Liver (tissue), 9 donors: ENCODE data around the gene SOX18. TPM values are rescaled to one million over a fixed set of nuclear protein-coding genes. Genes with fewer than 3 reads are reported as not detected.
A peak's percentile ranks its signal among the peaks of the same experiment; 100 is the strongest.

Experiments
- DNase-seq: peaks from one replicate; pipeline ENCODE4 v3.0.0-alpha.2; 2017; ENCODE audit warnings: low spot score
- H3K27ac ChIP-seq, 2 donors: one replicate each; pipeline ENCODE4 v1.7.0; 2013; ENCODE audit warnings: inconsistent platforms in 2 of 2, low read length in 2 of 2, control low read depth in 1 of 2, low read depth in 1 of 2, mild to moderate bottlenecking in 1 of 2
- H3K27me3 ChIP-seq, 4 donors: one replicate each; pipeline versions ENCODE4 v1.6.1 to v1.7.0; 2013; ENCODE audit warnings: low read length in 3 of 4, inconsistent platforms in 1 of 4, mild to moderate bottlenecking in 1 of 4, moderate library complexity in 1 of 4; ENCODE audit not compliant: control insufficient read depth in 4 of 4, insufficient read depth in 4 of 4
- H3K36me3 ChIP-seq, 4 donors: one replicate each; pipeline versions ENCODE4 v1.6.1 to v1.7.0; 2013; ENCODE audit warnings: low read length in 3 of 4, mild to moderate bottlenecking in 3 of 4, low read depth in 1 of 4, moderate library complexity in 1 of 4; ENCODE audit not compliant: control insufficient read depth in 4 of 4, insufficient read depth in 3 of 4
- H3K4me1 ChIP-seq, 4 donors: one replicate each; pipeline versions ENCODE4 v1.6.1 to v1.7.0; 2013; ENCODE audit warnings: low read length in 3 of 4, mild to moderate bottlenecking in 3 of 4, moderate library complexity in 1 of 4; ENCODE audit not compliant: control insufficient read depth in 4 of 4, insufficient read depth in 4 of 4
- H3K4me3 ChIP-seq, 3 donors: one replicate each; pipeline versions ENCODE4 v1.6.1 to v1.7.0; 2013; ENCODE audit warnings: low read length in 3 of 3, control low read depth in 1 of 3, low read depth in 1 of 3, mild to moderate bottlenecking in 1 of 3
- H3K9ac ChIP-seq, 2 donors: one replicate each; pipeline ENCODE4 v1.7.0; 2013; ENCODE audit warnings: low read length in 2 of 2, mild to moderate bottlenecking in 2 of 2, moderate library complexity in 2 of 2, control low read depth in 1 of 2, low read depth in 1 of 2
- H3K9me3 ChIP-seq, 4 donors: one replicate each; pipeline versions ENCODE4 v1.6.1 to v1.7.0; 2013; ENCODE audit warnings: low read length in 3 of 4; ENCODE audit not compliant: control insufficient read depth in 4 of 4
- ATF3 ChIP-seq: IDR thresholded peaks from 2 replicates; pipeline ENCODE4 v1.6.1; 2016; ENCODE audit warnings: antibody characterized with exemption
- EGR1 ChIP-seq, 2 donors: IDR thresholded peaks; 2 replicates each; pipeline ENCODE4 v1.6.1; 2016 to 2018; ENCODE audit warnings: antibody characterized with exemption in 2 of 2, low read depth in 2 of 2
- FOXA1 ChIP-seq: IDR thresholded peaks from 2 replicates; pipeline ENCODE4 v1.6.1; 2016; ENCODE audit warnings: antibody characterized with exemption
- FOXA2 ChIP-seq: IDR thresholded peaks from 2 replicates; pipeline ENCODE4 v1.6.1; 2016; ENCODE audit warnings: antibody characterized with exemption
- GABPA ChIP-seq, 2 donors: IDR thresholded peaks in 1 of 2; conservative IDR thresholded peaks in 1 of 2; 2 replicates each; pipeline ENCODE4 v1.6.1; 2016; ENCODE audit warnings: antibody characterized with exemption in 2 of 2, mild to moderate bottlenecking in 1 of 2, moderate library complexity in 1 of 2
- HNF4A ChIP-seq, 2 donors: conservative IDR thresholded peaks; 2 replicates each; pipeline ENCODE4 v1.6.1; 2016; ENCODE audit warnings: antibody characterized with exemption in 2 of 2, mild to moderate bottlenecking in 2 of 2
- HNF4G ChIP-seq: IDR thresholded peaks from 2 replicates; pipeline ENCODE4 v1.6.1; 2016; ENCODE audit warnings: antibody characterized with exemption
- JUND ChIP-seq, 2 donors: IDR thresholded peaks; 2 replicates each; pipeline ENCODE4 v1.6.1; 2016; ENCODE audit warnings: antibody characterized with exemption in 2 of 2
- NR2F2 ChIP-seq: IDR thresholded peaks from 2 replicates; pipeline ENCODE4 v1.6.1; 2016; ENCODE audit warnings: antibody characterized with exemption
- RAD21 ChIP-seq, 2 donors: IDR thresholded peaks; 2 replicates each; pipeline ENCODE4 v1.6.1; 2016; ENCODE audit warnings: antibody characterized with exemption in 2 of 2, mild to moderate bottlenecking in 2 of 2
- RXRA ChIP-seq, 2 donors: IDR thresholded peaks; 2 replicates each; pipeline ENCODE4 v1.6.1; 2017 to 2018; ENCODE audit warnings: antibody characterized with exemption in 2 of 2, mild to moderate bottlenecking in 1 of 2
- SP1 ChIP-seq: IDR thresholded peaks from 2 replicates; pipeline ENCODE4 v1.6.1; 2018; ENCODE audit warnings: antibody characterized with exemption, mild to moderate bottlenecking
- TAF1 ChIP-seq: conservative IDR thresholded peaks from 2 replicates; pipeline ENCODE4 v1.6.1; 2016; ENCODE audit warnings: antibody characterized with exemption, mild to moderate bottlenecking
- YY1 ChIP-seq: IDR thresholded peaks from 2 replicates; pipeline ENCODE4 v1.6.1; 2016; ENCODE audit warnings: antibody characterized with exemption, mild to moderate bottlenecking
- WGBS: extraction: QIAGEN DNeasy Blood & Tissue Kit; methylation state at CpG from one replicate; pipeline ENCODE4 v1.1.7; 2013; 5-methylcytosine and 5-hydroxymethylcytosine counted together
- polyA plus RNA-seq, 2 donors: library from polyadenylated mRNA; stranded (reverse) in 1 of 2; unstranded in 1 of 2; fragments of 200-250 nt in 1 of 2; fragments of >200 nt in 1 of 2; fragmentation: Nextera tagmentation in 1 of 2; extraction: Ambion mirVana in 1 of 2; gene quantifications; one replicate each; pipeline versions ENCODE4 v1.2.1 to v1.2.3, GENCODE V29; 2013 to 2015
- total RNA-seq, 2 donors: library from RNA; depleted of rRNA; stranded (reverse); fragments of >200 nt; gene quantifications; one replicate each; pipeline ENCODE4 v1.2.3, GENCODE V29; 2014
- TF ChIP-seq, protein P1 (sequence below): IDR thresholded peaks from 2 replicates; pipeline ENCODE4 v1.6.1; 2016; ENCODE audit warnings: antibody characterized with exemption
- TF ChIP-seq, protein P2 (sequence below): IDR thresholded peaks from 2 replicates; pipeline ENCODE4 v1.6.1; 2016; ENCODE audit warnings: antibody characterized with exemption, mild to moderate bottlenecking
- TF ChIP-seq, protein P3 (sequence below): IDR thresholded peaks from 2 replicates; pipeline ENCODE4 v1.6.1; 2016; ENCODE audit warnings: antibody characterized with exemption
- TF ChIP-seq, protein P4 (sequence below): fragments of 150-350 bp; IDR thresholded peaks from 2 replicates; pipeline ENCODE4 v1.5.1; 2017; ENCODE audit warnings: improper control_type of control experiment, low read depth, low read length; ENCODE audit not compliant: missing input control
- donor health status: healthy.
- donor health status: healthy.
- donor health status: healthy.
- donor health status: healthy.
- donor health status: healthy.

SOX18 gene
- total and polyA plus RNA-seq, 4 donors, result 1.1 to 5.8 (median 2.6) TPM

DNA sequence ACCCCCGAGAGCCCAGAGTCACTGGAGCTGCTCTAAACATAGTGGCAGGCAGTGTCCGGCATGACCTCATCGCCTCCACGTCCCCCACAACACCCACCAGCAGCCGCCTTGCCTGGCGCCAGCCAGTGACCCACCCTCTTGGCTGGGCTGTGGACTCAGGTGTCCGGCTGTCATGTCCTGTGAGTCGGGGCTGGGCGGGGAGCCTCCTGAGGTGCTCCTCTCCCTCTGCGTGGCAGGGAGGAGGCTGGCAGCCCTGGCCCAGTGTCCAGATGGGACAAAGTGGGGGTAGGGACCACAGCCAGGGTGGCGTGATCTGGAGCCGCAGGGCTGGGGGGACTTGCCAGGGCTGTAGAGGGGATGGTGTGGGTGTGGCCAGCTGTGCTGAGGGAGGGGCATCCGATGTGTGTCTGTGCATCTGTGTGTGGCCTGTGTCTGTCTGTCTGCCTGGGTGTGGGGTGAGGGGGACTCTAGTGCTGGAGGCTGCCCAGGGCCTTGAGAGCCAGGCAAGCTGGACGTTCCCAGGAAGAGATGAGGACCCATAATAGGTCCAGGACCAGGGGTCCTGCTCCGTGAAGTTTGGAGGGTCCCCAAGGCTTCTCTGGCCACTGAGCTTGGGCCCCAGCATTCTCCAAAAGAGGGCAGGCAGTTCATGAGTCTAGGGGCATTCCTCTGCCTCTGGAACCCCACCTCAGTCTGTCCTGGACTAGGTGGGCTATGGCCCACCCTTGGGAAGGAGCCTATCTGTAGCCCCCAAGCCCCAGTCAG lies 2.3 kb upstream of the SOX18 start:
- H3K4me1 ChIP-seq, result peaks cover 0 to 11% (median 2%) of the 10 kb centered on the region in 4 donors
- no peak overlapping the region for H3K9ac ChIP-seq

More for the DNA sequence above, 2.3 kb upstream of the SOX18 start:
- Histone ChIP-seq H3K27ac (peak overlapping the region; percentile 38 to 54), H3K4me3 (no peak overlapping the region), H3K36me3 (no peaks in the 10 kb centered on the region), H3K9me3 (no peaks in the 10 kb centered on the region), H3K27me3 (peaks cover 0 to 11% (median 3%) of the 10 kb centered on the region in 4 donors)
- TF ChIP-seq EGR1 (IDR thresholded peaks at IDR 0.05; ENCODE audit: low read depth in 2 of 2) (no peak), JUND (IDR thresholded peaks at IDR 0.05) (no peak), ATF3 (no peak), HNF4G (no peak), RXRA (IDR thresholded peaks at IDR 0.05) (no peak), HNF4A (conservative IDR thresholded peaks at IDR 0.05) (no peak), FOXA2 (no peak), NR2F2 (no peak), RAD21 (IDR thresholded peaks at IDR 0.05) (no peak), GABPA (IDR thresholded peaks at IDR 0.05 in 1 of 2, conservative IDR thresholded peaks at IDR 0.05 in 1 of 2) (no peak), YY1 (no peak), TAF1 (no peak), FOXA1 (no peak), SP1 (no peak)
- TF ChIP-seq, protein P1, sequence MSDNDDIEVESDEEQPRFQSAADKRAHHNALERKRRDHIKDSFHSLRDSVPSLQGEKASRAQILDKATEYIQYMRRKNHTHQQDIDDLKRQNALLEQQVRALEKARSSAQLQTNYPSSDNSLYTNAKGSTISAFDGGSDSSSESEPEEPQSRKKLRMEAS, result no peak
- TF ChIP-seq, protein P2, sequence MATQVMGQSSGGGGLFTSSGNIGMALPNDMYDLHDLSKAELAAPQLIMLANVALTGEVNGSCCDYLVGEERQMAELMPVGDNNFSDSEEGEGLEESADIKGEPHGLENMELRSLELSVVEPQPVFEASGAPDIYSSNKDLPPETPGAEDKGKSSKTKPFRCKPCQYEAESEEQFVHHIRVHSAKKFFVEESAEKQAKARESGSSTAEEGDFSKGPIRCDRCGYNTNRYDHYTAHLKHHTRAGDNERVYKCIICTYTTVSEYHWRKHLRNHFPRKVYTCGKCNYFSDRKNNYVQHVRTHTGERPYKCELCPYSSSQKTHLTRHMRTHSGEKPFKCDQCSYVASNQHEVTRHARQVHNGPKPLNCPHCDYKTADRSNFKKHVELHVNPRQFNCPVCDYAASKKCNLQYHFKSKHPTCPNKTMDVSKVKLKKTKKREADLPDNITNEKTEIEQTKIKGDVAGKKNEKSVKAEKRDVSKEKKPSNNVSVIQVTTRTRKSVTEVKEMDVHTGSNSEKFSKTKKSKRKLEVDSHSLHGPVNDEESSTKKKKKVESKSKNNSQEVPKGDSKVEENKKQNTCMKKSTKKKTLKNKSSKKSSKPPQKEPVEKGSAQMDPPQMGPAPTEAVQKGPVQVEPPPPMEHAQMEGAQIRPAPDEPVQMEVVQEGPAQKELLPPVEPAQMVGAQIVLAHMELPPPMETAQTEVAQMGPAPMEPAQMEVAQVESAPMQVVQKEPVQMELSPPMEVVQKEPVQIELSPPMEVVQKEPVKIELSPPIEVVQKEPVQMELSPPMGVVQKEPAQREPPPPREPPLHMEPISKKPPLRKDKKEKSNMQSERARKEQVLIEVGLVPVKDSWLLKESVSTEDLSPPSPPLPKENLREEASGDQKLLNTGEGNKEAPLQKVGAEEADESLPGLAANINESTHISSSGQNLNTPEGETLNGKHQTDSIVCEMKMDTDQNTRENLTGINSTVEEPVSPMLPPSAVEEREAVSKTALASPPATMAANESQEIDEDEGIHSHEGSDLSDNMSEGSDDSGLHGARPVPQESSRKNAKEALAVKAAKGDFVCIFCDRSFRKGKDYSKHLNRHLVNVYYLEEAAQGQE, result no peak
- TF ChIP-seq, protein P3, sequence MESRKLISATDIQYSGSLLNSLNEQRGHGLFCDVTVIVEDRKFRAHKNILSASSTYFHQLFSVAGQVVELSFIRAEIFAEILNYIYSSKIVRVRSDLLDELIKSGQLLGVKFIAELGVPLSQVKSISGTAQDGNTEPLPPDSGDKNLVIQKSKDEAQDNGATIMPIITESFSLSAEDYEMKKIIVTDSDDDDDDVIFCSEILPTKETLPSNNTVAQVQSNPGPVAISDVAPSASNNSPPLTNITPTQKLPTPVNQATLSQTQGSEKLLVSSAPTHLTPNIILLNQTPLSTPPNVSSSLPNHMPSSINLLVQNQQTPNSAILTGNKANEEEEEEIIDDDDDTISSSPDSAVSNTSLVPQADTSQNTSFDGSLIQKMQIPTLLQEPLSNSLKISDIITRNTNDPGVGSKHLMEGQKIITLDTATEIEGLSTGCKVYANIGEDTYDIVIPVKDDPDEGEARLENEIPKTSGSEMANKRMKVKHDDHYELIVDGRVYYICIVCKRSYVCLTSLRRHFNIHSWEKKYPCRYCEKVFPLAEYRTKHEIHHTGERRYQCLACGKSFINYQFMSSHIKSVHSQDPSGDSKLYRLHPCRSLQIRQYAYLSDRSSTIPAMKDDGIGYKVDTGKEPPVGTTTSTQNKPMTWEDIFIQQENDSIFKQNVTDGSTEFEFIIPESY, result no peak
- TF ChIP-seq, protein P4, sequence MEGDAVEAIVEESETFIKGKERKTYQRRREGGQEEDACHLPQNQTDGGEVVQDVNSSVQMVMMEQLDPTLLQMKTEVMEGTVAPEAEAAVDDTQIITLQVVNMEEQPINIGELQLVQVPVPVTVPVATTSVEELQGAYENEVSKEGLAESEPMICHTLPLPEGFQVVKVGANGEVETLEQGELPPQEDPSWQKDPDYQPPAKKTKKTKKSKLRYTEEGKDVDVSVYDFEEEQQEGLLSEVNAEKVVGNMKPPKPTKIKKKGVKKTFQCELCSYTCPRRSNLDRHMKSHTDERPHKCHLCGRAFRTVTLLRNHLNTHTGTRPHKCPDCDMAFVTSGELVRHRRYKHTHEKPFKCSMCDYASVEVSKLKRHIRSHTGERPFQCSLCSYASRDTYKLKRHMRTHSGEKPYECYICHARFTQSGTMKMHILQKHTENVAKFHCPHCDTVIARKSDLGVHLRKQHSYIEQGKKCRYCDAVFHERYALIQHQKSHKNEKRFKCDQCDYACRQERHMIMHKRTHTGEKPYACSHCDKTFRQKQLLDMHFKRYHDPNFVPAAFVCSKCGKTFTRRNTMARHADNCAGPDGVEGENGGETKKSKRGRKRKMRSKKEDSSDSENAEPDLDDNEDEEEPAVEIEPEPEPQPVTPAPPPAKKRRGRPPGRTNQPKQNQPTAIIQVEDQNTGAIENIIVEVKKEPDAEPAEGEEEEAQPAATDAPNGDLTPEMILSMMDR, result no peak
- DNase-seq, result no peak
- 62% methylated on average over 15 of the region's 15 CpGs for WGBS
